Inflammatory macrophage (primary cell): ENCODE results near the gene NEK6.

Experiments
- DNase-seq, 2 donors: peaks; one replicate each; pipeline ENCODE4 v3.0.0-alpha.2; 2020 to 2022

Gene NEK6

GRCh38 chr9:124343533-124344290, 86.0 kb downstream of the NEK6 start:
- no peak for DNase-seq

- DNase-seq, result no peak
Observed at GRCh38 chr9:124344291-124345050, 86.7 kb downstream of the NEK6 start.

GRCh38 chr9:124345063-124345462, 87.3 kb downstream of the NEK6 start:
- DNase-seq, result no peak

GRCh38 chr9:124345751-124346281, 88.1 kb downstream of the NEK6 start:
- no peak for DNase-seq

GRCh38 chr9:124346347-124347163, 88.8 kb downstream of the NEK6 start:
- peak in 1 of 2 donors; percentile 39 for DNase-seq

GRCh38 chr9:124347206-124347967, 89.6 kb downstream of the NEK6 start:
- DNase-seq, result no peak

GRCh38 chr9:124347968-124348358, 90.2 kb downstream of the NEK6 start:
- DNase-seq, result no peak

GRCh38 chr9:124348363-124348762, 90.6 kb downstream of the NEK6 start:
- DNase-seq, result no peak

GRCh38 chr9:124348831-124349230, 91.1 kb downstream of the NEK6 start:
- DNase-seq, result no peak

GRCh38 chr9:124349267-124349666, 91.5 kb downstream of the NEK6 start:
- no peak for DNase-seq

GRCh38 chr9:124349675-124350493, 92.1 kb downstream of the NEK6 start:
- DNase-seq, result no peak

- DNase-seq, result no peak
Observed at GRCh38 chr9:124350494-124351263, 92.9 kb downstream of the NEK6 start.

GRCh38 chr9:124351672-124352468, 94.1 kb downstream of the NEK6 start:
- no peak for DNase-seq

- DNase-seq, result no peak
Observed at GRCh38 chr9:124352616-124353015, 94.9 kb downstream of the NEK6 start.

GRCh38 chr9:124353166-124353768, 95.5 kb downstream of the NEK6 start:
- no peak for DNase-seq

- DNase-seq, result no peak
Observed at GRCh38 chr9:124353811-124354274, 96.1 kb downstream of the NEK6 start.

- DNase-seq, result no peak
Observed at GRCh38 chr9:124354346-124355038, 96.7 kb downstream of the NEK6 start.
